Esophagus (tissue), 2 donors: Measurements from ENCODE around the gene MTUS2. TPM values are rescaled to one million over a fixed set of nuclear protein-coding genes. Genes with fewer than 3 reads are reported as not detected.

Experiments
- H3K27ac ChIP-seq, 2 donors: one replicate each; pipeline ENCODE4 v1.5.1; 2013; ENCODE audit warnings: low read depth in 2 of 2, mild to moderate bottlenecking in 2 of 2, inconsistent platforms in 1 of 2, low read length in 1 of 2, moderate library complexity in 1 of 2
- H3K27me3 ChIP-seq, 2 donors: one replicate each; pipeline ENCODE4 v1.6.1; 2013; ENCODE audit warnings: low read length in 2 of 2, control low read depth in 1 of 2, mild to moderate bottlenecking in 1 of 2; ENCODE audit not compliant: insufficient read depth in 2 of 2, control insufficient read depth in 1 of 2
- H3K36me3 ChIP-seq, 2 donors: one replicate each; pipeline ENCODE4 v1.6.1; 2013; ENCODE audit warnings: low read length in 1 of 2; ENCODE audit not compliant: control insufficient read depth in 2 of 2, insufficient read depth in 2 of 2
- H3K4me1 ChIP-seq, 2 donors: one replicate each; pipeline ENCODE4 v1.6.1; 2013; ENCODE audit warnings: low read length in 1 of 2; ENCODE audit not compliant: control insufficient read depth in 2 of 2, insufficient read depth in 2 of 2
- H3K4me3 ChIP-seq, 2 donors: one replicate each; pipeline ENCODE4 v1.5.1; 2013; ENCODE audit warnings: low read length in 2 of 2, mild to moderate bottlenecking in 2 of 2, low read depth in 1 of 2, moderate library complexity in 1 of 2
- H3K9me3 ChIP-seq, 2 donors: one replicate each; pipeline ENCODE4 v1.6.1; 2013; ENCODE audit warnings: mild to moderate bottlenecking in 2 of 2, low read depth in 1 of 2, low read length in 1 of 2, moderate library complexity in 1 of 2; ENCODE audit not compliant: control insufficient read depth in 2 of 2, insufficient read depth in 1 of 2
- WGBS, 2 donors: extraction: QIAGEN DNeasy Blood & Tissue Kit; methylation state at CpG; one replicate each; pipeline ENCODE4 v1.1.7; 2013; 5-methylcytosine and 5-hydroxymethylcytosine counted together
- polyA plus RNA-seq, 2 donors: library from polyadenylated mRNA; stranded (reverse); fragments of 200-250 nt; gene quantifications; one replicate each; pipeline ENCODE4 v1.2.3, GENCODE V29; 2013
- donor health status: healthy with polysubstance abuse.
- donor health status: Bipolar disorder and iron deficiency.

The MTUS2 gene
- polyA plus RNA-seq, 2 donors, result 0.20 to 0.33 TPM

DNA sequence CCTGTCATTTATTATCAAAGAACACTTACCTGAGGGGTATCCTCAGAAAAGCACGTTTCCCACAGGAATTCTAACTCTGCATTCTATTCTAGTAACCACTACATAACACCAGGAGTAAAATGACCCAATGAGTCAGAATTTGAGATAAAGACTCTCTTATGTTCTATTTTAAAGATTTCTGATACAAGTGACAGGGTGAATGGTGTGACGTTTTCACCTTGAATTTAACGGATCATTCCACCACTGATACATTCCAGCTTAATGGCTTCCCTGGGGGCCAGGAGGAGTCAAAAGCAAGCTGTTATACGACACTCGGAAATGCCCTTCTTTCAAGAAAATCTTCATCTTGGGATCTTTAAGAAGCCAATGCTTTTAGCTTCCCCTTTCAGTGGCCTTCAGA is 720.2 kb downstream of the MTUS2 start:
- no peaks in the 10 kb centered on the region for H3K27me3 ChIP-seq
- H3K4me3 ChIP-seq, result no peak overlapping the region
- peak overlapping the region in 1 of 2 donors; percentile 7 for H3K27ac ChIP-seq
- WGBS, 2 donors, result 57 to 61% methylated on average over 5 of the region's 5 CpGs
- peaks cover 0 to 7% of the 10 kb centered on the region in 2 donors for H3K36me3 ChIP-seq
- H3K9me3 ChIP-seq, result no peaks in the 10 kb centered on the region
- peaks cover 2 to 16% of the 10 kb centered on the region in 2 donors for H3K4me1 ChIP-seq

DNA sequence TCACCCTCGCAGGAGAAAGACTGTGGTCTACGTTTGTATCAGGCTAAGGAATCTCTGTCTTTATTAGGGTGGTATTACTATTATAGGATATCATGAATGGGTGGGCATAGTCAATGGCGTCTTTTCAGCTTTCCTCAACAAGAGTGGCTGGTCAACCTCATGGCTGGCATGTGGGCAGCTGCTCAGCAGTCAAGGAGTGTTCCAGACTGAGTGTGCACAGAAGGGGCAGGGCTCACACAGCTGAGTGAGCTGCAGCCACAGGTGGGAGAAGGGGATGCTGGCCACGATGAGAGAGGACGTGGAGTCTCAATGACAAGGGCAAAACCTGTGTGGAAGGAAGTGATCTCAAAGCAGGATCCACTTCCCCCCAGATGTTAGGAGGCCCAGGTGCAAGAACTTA is 720.7 kb downstream of the MTUS2 start:
- no peaks in the 10 kb centered on the region for H3K9me3 ChIP-seq
- no peaks in the 10 kb centered on the region for H3K27me3 ChIP-seq
- no peak overlapping the region for H3K4me3 ChIP-seq
- H3K27ac ChIP-seq, result peak overlapping the region in 1 of 2 donors; percentile 15
- peaks cover 0 to 5% of the 10 kb centered on the region in 2 donors for H3K36me3 ChIP-seq
- peaks cover 2 to 17% of the 10 kb centered on the region in 2 donors for H3K4me1 ChIP-seq
- 73 to 74% methylated on average over 5 of the region's 5 CpGs for WGBS, 2 donors

DNA sequence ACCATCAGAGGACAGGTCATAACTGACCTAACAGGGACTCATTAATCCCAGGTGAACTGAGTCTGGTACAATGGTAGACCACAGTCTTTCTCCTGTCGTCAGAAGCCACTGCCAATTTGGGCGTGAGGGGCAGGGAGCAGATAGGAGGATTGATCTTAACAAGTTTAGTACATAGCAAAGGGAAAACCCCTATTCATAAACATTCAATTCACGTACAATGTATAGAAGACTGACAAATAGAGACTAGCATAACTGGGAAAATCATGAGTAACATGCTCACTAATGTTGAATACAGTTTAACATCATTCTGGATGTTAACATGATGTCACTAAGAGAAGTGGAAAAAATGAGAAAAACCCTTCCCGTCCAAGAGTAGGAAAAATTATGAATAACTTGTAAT is 721.3 kb downstream of the MTUS2 start:
- H3K9me3 ChIP-seq, result no peaks in the 10 kb centered on the region
- H3K4me1 ChIP-seq, result peaks cover 2 to 18% of the 10 kb centered on the region in 2 donors
- WGBS, 2 donors, result 70 to 77% methylated on average over 4 of the region's 4 CpGs
- H3K27me3 ChIP-seq, result no peaks in the 10 kb centered on the region
- peaks cover 0 to 4% of the 10 kb centered on the region in 2 donors for H3K36me3 ChIP-seq
- no peak overlapping the region for H3K4me3 ChIP-seq
- no peak overlapping the region for H3K27ac ChIP-seq

DNA sequence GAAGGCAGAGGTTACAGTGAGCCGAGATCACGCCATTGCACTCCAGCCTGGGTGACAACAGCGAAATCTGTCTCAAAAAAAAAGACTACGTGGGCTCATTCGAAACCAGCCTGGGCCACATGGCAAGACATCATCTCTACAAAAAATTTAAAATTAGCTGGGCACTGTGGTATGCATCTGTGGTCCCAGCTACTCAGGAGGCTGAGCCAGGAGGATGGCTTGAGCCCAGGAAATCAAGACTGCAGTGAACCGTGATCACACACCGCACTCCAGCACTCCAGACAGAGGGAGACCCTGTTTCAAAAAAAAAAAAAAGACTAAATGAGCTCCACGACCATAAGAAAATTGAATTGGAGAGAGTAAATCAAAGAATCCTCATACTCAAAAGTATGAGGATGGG is 722.2 kb downstream of the MTUS2 start:
- H3K27ac ChIP-seq, result no peak overlapping the region
- 89 to 94% methylated on average over 8 of the region's 8 CpGs for WGBS, 2 donors
- no peaks in the 10 kb centered on the region for H3K9me3 ChIP-seq
- no peaks in the 10 kb centered on the region for H3K27me3 ChIP-seq
- peaks cover 2 to 18% of the 10 kb centered on the region in 2 donors for H3K4me1 ChIP-seq
- H3K36me3 ChIP-seq, result peaks cover 0 to 4% of the 10 kb centered on the region in 2 donors
- no peak overlapping the region for H3K4me3 ChIP-seq

DNA sequence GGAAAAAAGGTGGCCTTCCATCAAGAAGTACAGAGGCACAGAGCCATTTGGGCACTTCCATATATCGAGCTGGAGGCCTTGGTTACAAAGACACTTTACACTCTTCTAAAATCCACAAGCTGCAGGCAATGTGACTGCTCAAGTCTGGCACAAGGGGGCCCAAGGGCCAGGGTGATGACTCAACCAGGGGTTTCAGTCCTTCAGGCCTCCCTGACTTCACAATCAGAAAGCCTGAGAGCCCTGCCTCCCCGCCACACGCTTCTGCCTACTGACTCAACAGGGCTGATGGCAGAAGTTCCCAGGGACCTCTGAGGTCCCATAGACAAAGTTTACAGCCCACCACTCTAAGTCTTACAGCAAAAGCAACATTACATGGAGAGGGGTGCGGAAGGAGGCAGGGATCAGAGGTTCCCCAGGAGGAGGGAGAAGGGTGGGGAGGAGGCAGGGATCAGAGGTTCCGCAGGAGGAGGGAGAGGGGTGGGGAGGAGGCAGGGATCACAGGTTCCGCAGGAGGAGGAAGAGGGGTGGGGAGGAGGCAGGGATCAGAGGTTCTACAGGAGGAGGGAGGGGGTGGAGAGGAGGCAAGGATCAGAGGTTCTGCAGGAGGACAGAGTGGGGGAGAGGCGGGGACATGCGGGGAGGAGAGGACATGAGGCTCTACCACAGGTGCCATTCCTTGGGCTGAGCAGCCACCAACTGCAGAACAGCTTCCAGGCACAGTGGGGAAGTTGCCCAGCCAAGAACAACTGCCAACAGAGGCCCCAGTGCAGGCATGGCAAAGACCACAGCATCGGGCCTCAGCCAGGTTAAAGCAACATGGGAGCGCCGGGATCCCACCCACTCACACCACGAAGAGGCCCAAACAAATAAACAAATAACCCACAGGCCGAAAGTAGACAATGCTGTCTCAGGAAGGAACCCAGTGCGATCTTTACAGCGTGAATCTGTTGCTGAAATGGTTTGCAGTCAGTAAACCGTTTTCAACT is 723.4 kb downstream of the MTUS2 start:
- peaks cover 2 to 16% of the 10 kb centered on the region in 2 donors for H3K4me1 ChIP-seq

DNA sequence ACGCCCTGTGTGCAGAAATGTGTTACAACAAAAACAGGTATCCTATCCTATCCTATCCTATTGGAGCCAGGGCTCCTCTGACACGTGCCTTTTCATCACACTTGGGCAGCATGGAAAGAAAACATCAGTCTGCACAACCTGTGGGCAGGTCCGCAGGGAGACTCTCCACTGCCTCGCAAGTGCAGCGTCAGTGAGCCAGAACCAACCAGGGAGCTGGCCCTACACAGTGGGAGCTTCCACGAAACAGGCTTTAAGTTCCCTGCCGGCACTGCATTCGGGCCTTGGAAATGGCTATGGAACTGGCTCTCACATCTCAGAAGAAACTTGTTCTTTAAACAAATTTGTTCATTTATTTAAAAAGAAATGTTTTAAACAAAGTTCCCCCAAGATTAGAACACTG is 725.8 kb downstream of the MTUS2 start:
- H3K4me3 ChIP-seq, result no peak overlapping the region
- peaks cover 2 to 13% of the 10 kb centered on the region in 2 donors for H3K4me1 ChIP-seq
- H3K9me3 ChIP-seq, result no peaks in the 10 kb centered on the region
- peak overlapping the region in 1 of 2 donors; percentile 70 for H3K27ac ChIP-seq
- WGBS, 2 donors, result 58 to 65% methylated on average over 8 of the region's 8 CpGs
- H3K27me3 ChIP-seq, result no peaks in the 10 kb centered on the region
- peaks cover 0 to 13% of the 10 kb centered on the region in 2 donors for H3K36me3 ChIP-seq

More for the DNA sequence above, 723.4 kb downstream of the MTUS2 start:
- Histone ChIP-seq H3K27ac (peak overlapping the region; percentile 11 to 52), H3K9me3 (no peaks in the 10 kb centered on the region), H3K27me3 (no peaks in the 10 kb centered on the region), H3K4me3 (no peak overlapping the region), H3K36me3 (peaks cover 0 to 7% of the 10 kb centered on the region in 2 donors)
- WGBS, 2 donors, result 60 to 67% methylated on average over 14 to 16 of the region's 16 CpGs

DNA sequence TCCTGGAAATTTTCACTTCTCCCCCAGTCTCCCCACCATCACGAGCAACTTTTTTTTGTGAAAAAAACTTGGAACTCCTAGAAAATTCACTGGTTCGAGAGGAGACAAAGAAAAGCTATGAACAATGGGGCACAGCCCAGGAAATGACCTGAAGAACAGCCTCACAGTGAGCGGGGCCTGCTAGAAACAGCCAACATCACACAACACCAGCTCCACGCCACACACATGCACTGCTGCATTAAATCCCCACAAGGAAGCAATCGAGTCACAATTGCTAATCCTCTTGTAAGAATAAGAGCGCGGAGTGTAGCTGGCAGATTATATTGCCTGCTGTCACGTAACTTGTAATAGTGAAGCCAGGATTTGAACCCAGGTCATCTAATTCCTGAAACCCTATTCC is 726.5 kb downstream of the MTUS2 start:
- no peak overlapping the region for H3K4me3 ChIP-seq
- 58 to 61% methylated on average over 8 of the region's 8 CpGs for WGBS, 2 donors
- H3K27ac ChIP-seq, result peak overlapping the region; percentile 22 to 69
- H3K27me3 ChIP-seq, result no peaks in the 10 kb centered on the region
- peaks cover 2 to 17% of the 10 kb centered on the region in 2 donors for H3K4me1 ChIP-seq
- peaks cover 0 to 14% of the 10 kb centered on the region in 2 donors for H3K36me3 ChIP-seq
- no peaks in the 10 kb centered on the region for H3K9me3 ChIP-seq

DNA sequence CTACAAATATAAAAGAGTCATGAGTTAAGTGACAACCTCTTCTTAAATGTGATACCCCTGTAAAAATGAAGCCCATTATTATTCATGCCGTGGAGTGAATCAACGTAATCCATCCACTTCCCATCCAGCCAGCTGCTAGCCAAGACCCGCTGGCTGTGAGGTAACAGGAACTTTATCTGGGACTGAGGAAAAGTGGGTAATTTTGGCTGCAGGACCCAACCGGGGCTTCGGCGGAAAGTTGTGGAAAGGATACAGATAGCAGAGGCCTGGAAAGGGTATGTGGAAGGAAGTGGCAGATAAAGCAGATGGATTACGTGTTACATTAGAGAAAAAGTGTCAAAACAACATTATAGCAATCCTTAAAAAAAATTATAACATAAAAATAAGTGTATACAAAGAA is 727.0 kb downstream of the MTUS2 start:
- Histone ChIP-seq H3K4me1 (peaks cover 2 to 17% of the 10 kb centered on the region in 2 donors), H3K9me3 (no peaks in the 10 kb centered on the region), H3K4me3 (no peak overlapping the region), H3K27me3 (no peaks in the 10 kb centered on the region), H3K36me3 (peaks cover 0 to 14% of the 10 kb centered on the region in 2 donors), H3K27ac (peak overlapping the region; percentile 3 to 69)
- 48 to 54% methylated on average over 7 of the region's 7 CpGs for WGBS, 2 donors

DNA sequence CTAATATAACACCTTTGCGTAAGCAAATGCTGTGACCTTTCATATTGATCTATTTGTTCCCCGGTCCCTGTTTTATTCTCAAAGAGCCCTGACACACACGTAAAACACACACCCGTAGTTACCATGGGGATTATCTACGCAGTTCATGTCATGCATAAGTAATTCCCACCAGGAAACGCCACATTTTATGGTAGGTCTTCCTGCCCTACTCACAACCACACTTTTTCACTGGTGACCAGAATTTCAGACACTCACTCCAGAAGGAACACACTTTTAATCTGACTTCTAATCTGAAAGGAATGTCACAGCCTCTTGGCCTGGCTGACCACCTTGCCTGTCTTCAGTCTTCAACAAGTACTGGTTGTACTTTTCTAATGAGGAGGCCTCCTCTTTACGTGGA is 728.6 kb downstream of the MTUS2 start:
- no peaks in the 10 kb centered on the region for H3K27me3 ChIP-seq
- peaks cover 2 to 14% of the 10 kb centered on the region in 2 donors for H3K4me1 ChIP-seq
- peaks cover 0 to 17% of the 10 kb centered on the region in 2 donors for H3K36me3 ChIP-seq
- no peaks in the 10 kb centered on the region for H3K9me3 ChIP-seq
- H3K4me3 ChIP-seq, result no peak overlapping the region
- 54 to 55% methylated on average over 7 of the region's 7 CpGs for WGBS, 2 donors
- no peak overlapping the region for H3K27ac ChIP-seq
